Coronary artery (tissue), 2 donors: Measurements from ENCODE around the gene TSPAN5.

Source experiments
- DNase-seq: peaks from one replicate; pipeline ENCODE4 v3.0.0-alpha.2; 2017; ENCODE audit warnings: low spot score
- H3K27ac ChIP-seq, 2 donors: fragments of 200-600 bp; sonication (generic); one replicate each; pipeline ENCODE4 v1.5.1; 2016 to 2019
- H3K4me3 ChIP-seq: fragments of 200-600 bp; sonication (generic); 2 replicates; pipeline ENCODE4 v1.5.1; 2016; ENCODE audit warnings: mild to moderate bottlenecking, moderate library complexity
- TF ChIP-seq, protein P1 (sequence below): fragments of 200-600 bp; sonication (generic); IDR thresholded peaks from one replicate; pipeline ENCODE4 v1.5.1; 2019; ENCODE audit warnings: antibody characterized with exemption

TSPAN5 gene

DNA sequence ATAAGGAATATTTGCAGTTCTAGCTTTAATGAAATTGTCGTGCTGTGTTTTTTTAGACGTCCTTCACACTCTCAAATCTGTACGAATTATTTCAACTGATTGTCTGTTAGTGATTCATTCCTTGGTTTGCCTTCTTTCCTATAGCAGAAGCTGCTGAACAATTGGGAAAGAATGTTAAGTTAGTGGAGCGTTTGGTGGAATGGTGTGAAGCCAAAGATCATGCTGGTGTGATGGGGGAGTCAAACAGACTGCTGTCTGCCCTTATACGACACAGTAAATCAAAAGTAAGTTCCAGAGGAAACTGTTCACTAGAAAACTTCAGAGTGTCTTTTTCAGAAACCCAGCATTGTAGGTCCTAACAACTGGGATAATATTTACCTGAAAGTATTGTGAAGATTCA, 237.3 kb downstream of the TSPAN5 start:
- Histone ChIP-seq H3K4me3 (no peak overlapping the region), H3K27ac (no peak overlapping the region)
- no peak for DNase-seq
- TF ChIP-seq, protein P1, sequence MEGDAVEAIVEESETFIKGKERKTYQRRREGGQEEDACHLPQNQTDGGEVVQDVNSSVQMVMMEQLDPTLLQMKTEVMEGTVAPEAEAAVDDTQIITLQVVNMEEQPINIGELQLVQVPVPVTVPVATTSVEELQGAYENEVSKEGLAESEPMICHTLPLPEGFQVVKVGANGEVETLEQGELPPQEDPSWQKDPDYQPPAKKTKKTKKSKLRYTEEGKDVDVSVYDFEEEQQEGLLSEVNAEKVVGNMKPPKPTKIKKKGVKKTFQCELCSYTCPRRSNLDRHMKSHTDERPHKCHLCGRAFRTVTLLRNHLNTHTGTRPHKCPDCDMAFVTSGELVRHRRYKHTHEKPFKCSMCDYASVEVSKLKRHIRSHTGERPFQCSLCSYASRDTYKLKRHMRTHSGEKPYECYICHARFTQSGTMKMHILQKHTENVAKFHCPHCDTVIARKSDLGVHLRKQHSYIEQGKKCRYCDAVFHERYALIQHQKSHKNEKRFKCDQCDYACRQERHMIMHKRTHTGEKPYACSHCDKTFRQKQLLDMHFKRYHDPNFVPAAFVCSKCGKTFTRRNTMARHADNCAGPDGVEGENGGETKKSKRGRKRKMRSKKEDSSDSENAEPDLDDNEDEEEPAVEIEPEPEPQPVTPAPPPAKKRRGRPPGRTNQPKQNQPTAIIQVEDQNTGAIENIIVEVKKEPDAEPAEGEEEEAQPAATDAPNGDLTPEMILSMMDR = no peak
